HEK293T (cell line): ENCODE data around the gene ZNF43.
"Not testable (repeated sequence)": the region's sequence is repeated elsewhere in the genome, so short reads cannot be mapped to it uniquely, and the experiment has no call there.

Source experiments
- CTCF ChIA-PET: fragments of 350-600 bp; formaldehyde crosslinking; extraction: SDS; loops from one replicate; lab custom pipeline; 2021; ENCODE audit warnings: antibody characterized with exemption, inconsistent platforms; lab: Yijun Ruan, JAX
- POLR2A ChIA-PET: fragments of 350-600 bp; formaldehyde crosslinking; extraction: SDS; loops from one replicate; lab custom pipeline; 2020; ENCODE audit warnings: antibody characterized with exemption, inconsistent platforms; lab: Yijun Ruan, JAX
- DNase-seq: peaks from one replicate; pipeline ENCODE4 v3.0.0; 2012; ENCODE audit warnings: mixed read lengths; ENCODE audit errors: extremely low spot score
- ARNT ChIP-seq: fragments of 450-650 bp; IDR thresholded peaks from 2 replicates; pipeline ENCODE4 v1.6.1; 2017; ENCODE audit warnings: mild to moderate bottlenecking
- BHLHE40 ChIP-seq: fragments of 450-650 bp; IDR thresholded peaks from 2 replicates; pipeline ENCODE4 v1.6.1; 2016; ENCODE audit warnings: mild to moderate bottlenecking, moderate library complexity, borderline replicate concordance
- CTBP1 ChIP-seq: fragments of 450-650 bp; IDR thresholded peaks from 2 replicates; pipeline ENCODE4 v1.6.1; 2016; ENCODE audit warnings: borderline replicate concordance
- ELF4 ChIP-seq: fragments of 450-650 bp; IDR thresholded peaks from 2 replicates; pipeline ENCODE4 v1.6.1; 2017; ENCODE audit warnings: antibody characterized with exemption
- FOXA1 ChIP-seq: fragments of 450-650 bp; IDR thresholded peaks from 2 replicates; pipeline ENCODE4 v1.6.1; 2016; ENCODE audit warnings: mild to moderate bottlenecking
- FOXK2 ChIP-seq: fragments of 450-650 bp; IDR thresholded peaks from 2 replicates; pipeline ENCODE4 v1.6.1; 2016; ENCODE audit warnings: mild to moderate bottlenecking
- FOXM1 ChIP-seq: fragments of 450-650 bp; IDR thresholded peaks from 2 replicates; pipeline ENCODE4 v1.6.1; 2017; ENCODE audit warnings: mild to moderate bottlenecking, borderline replicate concordance
- HDGF ChIP-seq: fragments of 450-650 bp; IDR thresholded peaks from 2 replicates; pipeline ENCODE4 v1.6.1; 2017; ENCODE audit warnings: antibody characterized with exemption, borderline replicate concordance
- L3MBTL2 ChIP-seq: fragments of 450-650 bp; conservative IDR thresholded peaks from 2 replicates; pipeline ENCODE4 v1.6.1; 2016; ENCODE audit warnings: mild to moderate bottlenecking
- LEF1 ChIP-seq: fragments of 450-650 bp; IDR thresholded peaks from 2 replicates; pipeline ENCODE4 v1.6.1; 2017; ENCODE audit warnings: mild to moderate bottlenecking, borderline replicate concordance
- NFRKB ChIP-seq: fragments of 450-650 bp; IDR thresholded peaks from 2 replicates; pipeline ENCODE4 v1.6.1; 2016; ENCODE audit warnings: mild to moderate bottlenecking, moderate library complexity
- SP1 ChIP-seq: fragments of 450-650 bp; IDR thresholded peaks from 2 replicates; pipeline ENCODE4 v1.6.1; 2017
- SUZ12 ChIP-seq: fragments of 450-650 bp; IDR thresholded peaks from 2 replicates; pipeline ENCODE4 v1.6.1; 2016; ENCODE audit warnings: mild to moderate bottlenecking
- TARDBP ChIP-seq: fragments of 450-650 bp; IDR thresholded peaks from 2 replicates; pipeline ENCODE4 v1.6.1; 2016
- ZNF384 ChIP-seq: fragments of 450-650 bp; IDR thresholded peaks from 2 replicates; pipeline ENCODE4 v1.6.1; 2016
- TF ChIP-seq, protein P1 (sequence below): fragments of 450-650 bp; IDR thresholded peaks from 2 replicates; pipeline ENCODE4 v1.6.1; 2016

ZNF43 gene

DNA sequence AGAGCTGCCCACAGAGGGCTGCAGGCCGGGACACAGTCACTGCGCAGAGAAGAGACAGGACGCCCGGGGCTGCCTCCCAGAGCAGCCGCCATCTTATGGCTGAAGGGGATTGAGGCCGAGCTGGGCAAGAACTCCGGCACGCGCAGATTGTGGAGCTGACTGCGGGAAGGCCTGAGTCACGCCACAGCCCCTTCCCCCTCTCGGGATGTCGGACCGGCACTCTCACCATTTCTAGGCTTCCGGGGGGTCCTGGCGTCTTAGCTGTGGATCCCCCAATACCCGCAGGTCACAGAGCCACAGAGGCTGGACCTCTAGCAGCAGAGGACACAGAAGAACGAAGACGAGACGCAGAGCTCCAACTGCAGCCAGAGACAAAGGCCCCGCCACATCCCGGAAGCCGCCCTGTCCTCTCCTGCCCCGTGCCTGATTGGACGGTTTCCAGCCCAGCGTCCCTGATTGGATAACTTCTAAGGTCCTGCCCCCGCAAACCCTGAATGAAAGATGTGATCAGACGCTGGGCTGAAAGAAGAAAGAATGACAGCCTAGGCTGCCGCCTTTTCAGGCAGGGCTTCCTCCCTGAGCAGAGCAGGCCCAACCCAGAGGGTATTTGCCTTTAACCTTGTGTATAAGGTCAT lies at the start of gene ZNF43:
Gene ZNF43 (minus strand): TSS at position 373 of the 635 bp plus-strand sequence. CDS start 144 bp downstream, at position 229.
- DNase-seq: no peak
- POLR2A ChIA-PET: interaction anchor here (1.9 kb wide), 1 partner anchor 16 kb away, joined by 8 read pairs; no protein-coding TSS in a partner anchor
- TF ChIP-seq FOXM1 (no peak), ELF4 (no peak), LEF1 (no peak), CTBP1 (no peak), FOXA1 (no peak), BHLHE40 (no peak), TARDBP (no peak), L3MBTL2 (no peak)
- CTCF ChIA-PET: no interaction called here

DNA sequence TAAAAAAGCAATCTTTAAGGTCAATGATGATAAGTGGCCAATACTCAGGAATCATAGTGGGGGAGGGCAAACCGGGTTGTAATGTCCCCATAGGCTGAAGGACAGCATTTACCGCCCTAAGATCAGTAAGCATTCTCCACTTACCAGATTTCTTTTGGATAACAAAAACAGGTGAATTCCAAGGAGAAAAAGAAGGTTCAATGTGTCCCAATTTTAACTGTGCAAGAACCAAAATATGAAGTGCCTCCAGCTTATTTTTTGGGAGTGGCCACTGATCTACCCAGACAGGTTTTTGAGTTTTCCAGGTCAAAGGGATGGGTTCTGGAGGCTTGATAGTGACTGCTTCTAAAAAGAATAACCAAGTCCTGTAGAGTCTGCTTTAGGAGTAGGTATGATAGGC lies 49.5 kb upstream of the ZNF43 start:
- POLR2A ChIA-PET, CTCF ChIA-PET, DNase-seq: not testable (repeated sequence)

DNA sequence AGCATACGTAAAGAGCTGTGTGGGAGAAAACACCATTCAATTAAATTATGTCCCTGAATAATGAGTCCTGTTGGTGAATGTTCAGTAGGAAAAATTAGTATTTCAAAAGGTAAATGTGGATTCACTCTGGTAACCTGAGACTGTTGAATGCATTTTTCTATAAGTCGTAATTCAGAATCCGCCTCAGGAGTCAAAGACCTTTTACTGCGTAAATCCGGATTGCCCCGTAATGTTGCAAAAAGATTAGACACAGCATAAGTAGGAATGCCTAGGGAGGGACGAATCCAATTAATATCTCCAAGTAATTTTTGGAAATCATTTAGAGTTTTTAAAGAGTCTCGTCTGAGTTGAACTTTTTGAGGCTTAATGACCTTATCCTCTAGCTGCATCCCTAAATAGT lies 48.8 kb upstream of the ZNF43 start:
- DNase-seq, POLR2A ChIA-PET, CTCF ChIA-PET: not testable (repeated sequence)

DNA sequence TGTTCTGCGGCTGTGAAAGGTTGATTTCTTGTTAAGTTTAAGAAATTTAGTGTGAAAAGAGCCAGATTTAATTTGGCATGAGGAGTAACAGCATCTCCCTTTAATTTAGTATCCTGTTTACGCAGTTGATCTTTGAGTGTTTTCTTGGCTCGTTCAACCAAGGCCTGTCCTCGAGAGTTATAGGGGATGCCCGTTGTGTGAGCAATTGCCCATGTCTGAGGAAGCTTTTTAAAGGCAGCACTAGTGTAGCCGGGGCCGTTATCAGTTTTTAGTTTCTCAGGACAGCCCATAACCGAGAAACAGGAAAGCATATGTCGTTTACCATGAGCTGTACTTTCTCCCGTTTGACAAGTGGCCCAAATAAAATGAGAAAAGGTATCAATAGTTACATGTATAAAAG lies 47.5 kb upstream of the ZNF43 start:
- DNase-seq: no peak
- CTCF ChIA-PET: no interaction called here
- POLR2A ChIA-PET: no interaction called here
- TF ChIP-seq LEF1: no peak
- no peak for TF ChIP-seq SUZ12
- TF ChIP-seq, protein P1, sequence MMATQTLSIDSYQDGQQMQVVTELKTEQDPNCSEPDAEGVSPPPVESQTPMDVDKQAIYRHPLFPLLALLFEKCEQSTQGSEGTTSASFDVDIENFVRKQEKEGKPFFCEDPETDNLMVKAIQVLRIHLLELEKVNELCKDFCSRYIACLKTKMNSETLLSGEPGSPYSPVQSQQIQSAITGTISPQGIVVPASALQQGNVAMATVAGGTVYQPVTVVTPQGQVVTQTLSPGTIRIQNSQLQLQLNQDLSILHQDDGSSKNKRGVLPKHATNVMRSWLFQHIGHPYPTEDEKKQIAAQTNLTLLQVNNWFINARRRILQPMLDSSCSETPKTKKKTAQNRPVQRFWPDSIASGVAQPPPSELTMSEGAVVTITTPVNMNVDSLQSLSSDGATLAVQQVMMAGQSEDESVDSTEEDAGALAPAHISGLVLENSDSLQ: no peak
- TF ChIP-seq SP1: no peak
- no peak for TF ChIP-seq FOXA1
- TF ChIP-seq FOXK2: no peak
- TF ChIP-seq CTBP1: no peak
- no peak for TF ChIP-seq FOXM1
- no peak for TF ChIP-seq ARNT
- no peak for TF ChIP-seq TARDBP
- TF ChIP-seq BHLHE40: no peak
- no peak for TF ChIP-seq HDGF
- TF ChIP-seq ELF4: no peak
- no peak for TF ChIP-seq NFRKB

GRCh38 chr19:21880761-21881160 lies 44.8 kb upstream of the ZNF43 start:
- DNase-seq, POLR2A ChIA-PET, CTCF ChIA-PET: not testable (repeated sequence)

- CTCF ChIA-PET: no interaction called here
- TF ChIP-seq NFRKB (no peak), SP1 (no peak), ARNT (no peak), TARDBP (no peak), ELF4 (no peak), L3MBTL2 (no peak), FOXA1 (no peak), CTBP1 (no peak), ZNF384 (no peak), LEF1 (no peak), HDGF (no peak), BHLHE40 (no peak), FOXM1 (no peak), FOXK2 (no peak), SUZ12 (no peak)
- TF ChIP-seq, protein P1: no peak
- no peak for DNase-seq
- POLR2A ChIA-PET: no interaction called here
Observed at GRCh38 chr19:21878646-21879045, 42.7 kb upstream of the ZNF43 start.

DNA sequence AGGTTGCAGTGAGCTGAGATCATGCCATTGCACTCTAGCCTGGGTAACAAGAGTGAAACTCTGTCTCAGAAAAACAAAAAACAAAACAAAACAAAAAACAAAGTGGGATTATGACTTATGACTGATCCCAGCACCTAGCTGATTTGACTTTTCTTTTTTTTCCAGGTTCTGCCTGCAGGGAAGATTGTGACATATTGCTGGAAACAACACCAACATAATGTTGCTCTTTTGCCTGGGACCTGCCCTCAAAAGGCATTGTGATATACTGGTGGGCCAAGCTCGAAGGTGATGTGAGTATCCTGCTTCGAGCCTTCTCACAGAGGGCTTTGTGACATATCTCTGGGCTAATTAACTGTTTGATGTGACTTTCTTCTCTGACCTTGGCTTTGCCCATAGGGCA lies 42.0 kb upstream of the ZNF43 start:
- CTCF ChIA-PET: no interaction called here
- POLR2A ChIA-PET: no interaction called here
- no peak for DNase-seq
- TF ChIP-seq TARDBP: no peak
- no peak for TF ChIP-seq SP1
- TF ChIP-seq FOXA1: no peak
- no peak for TF ChIP-seq FOXM1
- TF ChIP-seq NFRKB: no peak
- no peak for TF ChIP-seq HDGF
- no peak for TF ChIP-seq SUZ12
- no peak for TF ChIP-seq FOXK2
- no peak for TF ChIP-seq ARNT
- TF ChIP-seq ZNF384: no peak
- no peak for TF ChIP-seq LEF1
- no peak for TF ChIP-seq CTBP1
- no peak for TF ChIP-seq ELF4

GRCh38 chr19:21876608-21877007 lies 40.6 kb upstream of the ZNF43 start:
- POLR2A ChIA-PET, DNase-seq, CTCF ChIA-PET: not testable (repeated sequence)
